Activated T-helper 1 cell treated with Interleukin-2 at 50 U/mL for 16 hours (primary cell): ENCODE measurements around the gene OPRPN.

Experiments
- DNase-seq: peaks from one replicate; pipeline ENCODE4 v3.0.0-alpha.2; 2020; ENCODE audit warnings: low read depth

OPRPN gene

GRCh38 chr4:70397580-70397979, at the start of gene OPRPN:
Gene OPRPN, plus strand, starts transcription at chr4:70397940. Its CDS starts 1,346 bp downstream, at chr4:70399286.
- DNase-seq, result no peak

GRCh38 chr4:70356185-70356584, 41.6 kb upstream of the OPRPN start:
- no peak for DNase-seq

GRCh38 chr4:70359115-70359661, 38.6 kb upstream of the OPRPN start:
- no peak for DNase-seq

GRCh38 chr4:70360460-70360859, 37.3 kb upstream of the OPRPN start, which contains the start of gene SMR3A:
Gene SMR3A, plus strand, starts transcription at chr4:70360760. Its CDS starts 1,356 bp downstream, at chr4:70362116.
- DNase-seq, result no peak

- DNase-seq, result no peak
Observed at GRCh38 chr4:70364002-70364401, 33.7 kb upstream of the OPRPN start.

GRCh38 chr4:70365479-70365878, 32.3 kb upstream of the OPRPN start:
- no peak for DNase-seq

- no peak for DNase-seq
Observed at GRCh38 chr4:70367813-70368212, 29.9 kb upstream of the OPRPN start.

GRCh38 chr4:70371987-70372386, 25.8 kb upstream of the OPRPN start:
- no peak for DNase-seq

- no peak for DNase-seq
Observed at GRCh38 chr4:70372760-70373159, 25.0 kb upstream of the OPRPN start.

- no peak for DNase-seq
Observed at GRCh38 chr4:70380578-70380977, 17.2 kb upstream of the OPRPN start.

GRCh38 chr4:70382691-70383181, 15.0 kb upstream of the OPRPN start, which contains the start of gene SMR3B:
Gene SMR3B, plus strand, starts transcription at chr4:70383131. Its CDS starts 1,380 bp downstream, at chr4:70384511.
- DNase-seq, result no peak

- no peak for DNase-seq
Observed at GRCh38 chr4:70392057-70392776, 5.5 kb upstream of the OPRPN start.

- no peak for DNase-seq
Observed at GRCh38 chr4:70399319-70399718, 1.6 kb downstream of the OPRPN start.

- no peak for DNase-seq
Observed at GRCh38 chr4:70402762-70403161, 5.0 kb downstream of the OPRPN start.

- no peak for DNase-seq
Observed at GRCh38 chr4:70405765-70406164, 8.0 kb downstream of the OPRPN start.

- no peak for DNase-seq
Observed at GRCh38 chr4:70425306-70425705, 27.6 kb downstream of the OPRPN start.

GRCh38 chr4:70426789-70427188, 29.0 kb downstream of the OPRPN start:
- no peak for DNase-seq

GRCh38 chr4:70437197-70437596, 39.5 kb downstream of the OPRPN start:
- DNase-seq, result no peak

- no peak for DNase-seq
Observed at GRCh38 chr4:70442474-70442873, 44.7 kb downstream of the OPRPN start.

GRCh38 chr4:70443329-70443728, 45.6 kb downstream of the OPRPN start:
- DNase-seq, result no peak

- DNase-seq, result no peak
Observed at GRCh38 chr4:70449220-70449619, 51.5 kb downstream of the OPRPN start.

- no peak for DNase-seq
Observed at GRCh38 chr4:70452946-70453345, 55.2 kb downstream of the OPRPN start.
